A549 (cell line): Measurements from ENCODE around the gene TMEM156.

Experiments
- CBX8 ChIP-seq: fragments of 200-600 bp; sonication (generic); IDR thresholded peaks from 2 replicates; pipeline ENCODE4 v1.6.1; 2016
- EP300 ChIP-seq, 2 experiments: fragments of >200 bp; sonication (Bioruptor Twin); formaldehyde crosslinking; IDR thresholded peaks; 2 replicates in 1 of 2; 3 replicates in 1 of 2; pipeline ENCODE4 v1.6.1; 2016 to 2017
- TF ChIP-seq, protein P1 (sequence below): fragments of >200 bp; sonication (Bioruptor Twin); formaldehyde crosslinking; IDR thresholded peaks from 3 replicates; pipeline ENCODE4 v1.5.1; 2016
- TF ChIP-seq, protein P2 (sequence below): IDR thresholded peaks from 2 replicates; pipeline ENCODE4 v1.6.1; 2012

DNA sequence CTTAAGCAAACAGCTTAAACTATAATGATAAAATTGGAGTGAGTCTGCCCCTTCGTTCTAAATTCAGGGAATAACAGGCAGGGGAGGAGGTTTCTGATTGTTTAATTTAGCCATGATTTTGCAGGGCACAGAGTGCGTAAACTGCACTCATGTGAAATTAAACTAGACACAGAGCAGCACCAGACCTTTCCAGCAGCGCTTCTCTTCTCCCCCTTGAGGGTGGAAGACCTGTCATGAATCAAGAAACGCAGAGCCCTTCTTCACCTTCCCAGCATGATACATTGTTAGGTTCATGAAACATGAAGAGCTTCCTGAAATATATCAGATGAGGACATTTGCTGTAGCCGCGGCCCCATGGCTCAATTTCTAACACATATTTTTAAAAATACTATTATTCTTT lies 101.5 kb downstream of the TMEM156 start:
- no peak for TF ChIP-seq CBX8
- TF ChIP-seq EP300 (IDR thresholded peaks at IDR 0.05), result no peak
- TF ChIP-seq, protein P1, sequence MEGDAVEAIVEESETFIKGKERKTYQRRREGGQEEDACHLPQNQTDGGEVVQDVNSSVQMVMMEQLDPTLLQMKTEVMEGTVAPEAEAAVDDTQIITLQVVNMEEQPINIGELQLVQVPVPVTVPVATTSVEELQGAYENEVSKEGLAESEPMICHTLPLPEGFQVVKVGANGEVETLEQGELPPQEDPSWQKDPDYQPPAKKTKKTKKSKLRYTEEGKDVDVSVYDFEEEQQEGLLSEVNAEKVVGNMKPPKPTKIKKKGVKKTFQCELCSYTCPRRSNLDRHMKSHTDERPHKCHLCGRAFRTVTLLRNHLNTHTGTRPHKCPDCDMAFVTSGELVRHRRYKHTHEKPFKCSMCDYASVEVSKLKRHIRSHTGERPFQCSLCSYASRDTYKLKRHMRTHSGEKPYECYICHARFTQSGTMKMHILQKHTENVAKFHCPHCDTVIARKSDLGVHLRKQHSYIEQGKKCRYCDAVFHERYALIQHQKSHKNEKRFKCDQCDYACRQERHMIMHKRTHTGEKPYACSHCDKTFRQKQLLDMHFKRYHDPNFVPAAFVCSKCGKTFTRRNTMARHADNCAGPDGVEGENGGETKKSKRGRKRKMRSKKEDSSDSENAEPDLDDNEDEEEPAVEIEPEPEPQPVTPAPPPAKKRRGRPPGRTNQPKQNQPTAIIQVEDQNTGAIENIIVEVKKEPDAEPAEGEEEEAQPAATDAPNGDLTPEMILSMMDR, result no peak
- TF ChIP-seq, protein P2, sequence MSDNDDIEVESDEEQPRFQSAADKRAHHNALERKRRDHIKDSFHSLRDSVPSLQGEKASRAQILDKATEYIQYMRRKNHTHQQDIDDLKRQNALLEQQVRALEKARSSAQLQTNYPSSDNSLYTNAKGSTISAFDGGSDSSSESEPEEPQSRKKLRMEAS, result no peak
